Osteoblast (primary cell): ENCODE data around the gene CTSA. TPM values are rescaled to one million over a fixed set of nuclear protein-coding genes. Genes with fewer than 3 reads are reported as not detected.

Experiments
- DNase-seq: peaks from one replicate; pipeline ENCODE4 v3.0.0; 2011; ENCODE audit warnings: low spot score, mixed read lengths; ENCODE audit not compliant: insufficient read length; ENCODE audit errors: missing footprints
- H2AFZ ChIP-seq: 2 replicates; pipeline ENCODE4 v1.6.0; 2011; ENCODE audit warnings: mild to moderate bottlenecking, low read length
- H3K27ac ChIP-seq: 2 replicates; pipeline ENCODE4 v1.5.1; 2011; ENCODE audit warnings: mild to moderate bottlenecking, low read depth, low read length, moderate library complexity
- H3K27me3 ChIP-seq: 2 replicates; pipeline ENCODE4 v1.6.0; 2012; ENCODE audit warnings: mild to moderate bottlenecking, control low read depth, inconsistent platforms, low read length, moderate library complexity; ENCODE audit not compliant: insufficient read depth
- H3K36me3 ChIP-seq: 2 replicates; pipeline ENCODE4 v1.5.1; 2011; ENCODE audit warnings: mild to moderate bottlenecking, low read length, control low read depth, moderate library complexity; ENCODE audit not compliant: insufficient read depth
- H3K4me1 ChIP-seq: 2 replicates; pipeline ENCODE4 v1.5.1; 2011; ENCODE audit warnings: mild to moderate bottlenecking, low read length, control low read depth, moderate library complexity; ENCODE audit not compliant: insufficient read depth
- H3K4me2 ChIP-seq: 2 replicates; pipeline ENCODE4 v1.6.0; 2011; ENCODE audit warnings: mild to moderate bottlenecking, low read length; ENCODE audit not compliant: insufficient read depth
- H3K4me3 ChIP-seq: fragments of 200-600 bp; sonication (generic); 3 replicates; pipeline ENCODE4 v1.5.1; 2012; ENCODE audit warnings: mild to moderate bottlenecking, low read length, inconsistent platforms; ENCODE audit not compliant: insufficient read depth
- H3K79me2 ChIP-seq: 2 replicates; pipeline ENCODE4 v1.6.0; 2012; ENCODE audit warnings: mild to moderate bottlenecking, low read length, control low read depth, inconsistent platforms; ENCODE audit not compliant: insufficient read depth
- H3K9me3 ChIP-seq: 2 replicates; pipeline ENCODE4 v1.5.1; 2011; ENCODE audit warnings: low read depth, low read length, control low read depth
- H4K20me1 ChIP-seq: 2 replicates; pipeline ENCODE4 v1.6.0; 2012; ENCODE audit warnings: mild to moderate bottlenecking, low read length, control low read depth; ENCODE audit not compliant: insufficient read depth
- CTCF ChIP-seq: IDR thresholded peaks from 2 replicates; pipeline ENCODE4 v1.5.1; 2011; ENCODE audit warnings: mild to moderate bottlenecking, low read depth, low read length, moderate library complexity; ENCODE audit errors: extremely low read depth
- total RNA-seq: library from RNA; depleted of rRNA; stranded (reverse); fragments of >200 nt; gene quantifications from 2 replicates; pipeline ENCODE4 v1.2.3, GENCODE V29; 2012

CTSA gene
- total RNA-seq, 1 donor, result 157 TPM

- TF ChIP-seq CTCF, result no peak
- H3K9me3 ChIP-seq, result no peaks in the 10 kb centered on the region
- H3K27ac ChIP-seq, result no peak overlapping the region
- peaks cover 19% of the 10 kb centered on the region for H3K4me1 ChIP-seq
- H2AFZ ChIP-seq, result no peak overlapping the region
- no peak overlapping the region for H3K4me2 ChIP-seq
- H3K27me3 ChIP-seq, result no peaks in the 10 kb centered on the region
- H3K79me2 ChIP-seq, result peaks cover 37% of the 10 kb centered on the region
- no peak for DNase-seq
- H3K36me3 ChIP-seq, result peaks cover 12% of the 10 kb centered on the region
- H4K20me1 ChIP-seq, result peaks cover 11% of the 10 kb centered on the region
- no peak overlapping the region for H3K4me3 ChIP-seq
Measured at GRCh38 chr20:45853484-45853883, 37.7 kb upstream of the CTSA start.

GRCh38 chr20:45857114-45857881, 33.8 kb upstream of the CTSA start, which contains the start of the genes ACOT8 and ZSWIM3:
Gene ACOT8 (minus strand): TSS chr20:45857392. CDS start chr20:45857315, 77 bp downstream.
Gene ZSWIM3 (plus strand): TSS chr20:45857614. CDS start chr20:45857826, 212 bp downstream.
- Histone ChIP-seq H3K9me3 (no peaks in the 10 kb centered on the region), H3K4me2 (peak within 1 kb of the TSS; percentile 99), H3K79me2 (peaks cover 35% of the 10 kb centered on the region), H3K27ac (peak within 1 kb of the TSS; percentile 63), H2AFZ (peak within 1 kb of the TSS; percentile 95), H3K4me3 (peak within 1 kb of the TSS; percentile 86), H4K20me1 (peaks cover 7% of the 10 kb centered on the region), H3K36me3 (peaks cover 8% of the 10 kb centered on the region), H3K4me1 (peaks cover 27% of the 10 kb centered on the region), H3K27me3 (no peaks in the 10 kb centered on the region)
- no peak for TF ChIP-seq CTCF
- DNase-seq, result peak; percentile 100

GRCh38 chr20:45857882-45858216, 33.3 kb upstream of the CTSA start:
- peak overlapping the region; percentile 86 for H3K4me3 ChIP-seq
- TF ChIP-seq CTCF, result no peak
- H2AFZ ChIP-seq, result peak overlapping the region; percentile 95
- peaks cover 35% of the 10 kb centered on the region for H3K79me2 ChIP-seq
- no peaks in the 10 kb centered on the region for H3K27me3 ChIP-seq
- peak overlapping the region; percentile 62 for H3K27ac ChIP-seq
- H3K4me1 ChIP-seq, result peaks cover 27% of the 10 kb centered on the region
- peak overlapping the region; percentile 99 for H3K4me2 ChIP-seq
- DNase-seq, result no peak
- no peaks in the 10 kb centered on the region for H3K9me3 ChIP-seq
- H4K20me1 ChIP-seq, result peaks cover 7% of the 10 kb centered on the region
- H3K36me3 ChIP-seq, result peaks cover 6% of the 10 kb centered on the region

- TF ChIP-seq CTCF, result no peak
- Histone ChIP-seq H3K4me2 (no peak overlapping the region), H3K9me3 (no peaks in the 10 kb centered on the region), H2AFZ (no peak overlapping the region), H3K4me3 (no peak overlapping the region), H3K27me3 (no peaks in the 10 kb centered on the region), H3K4me1 (peaks cover 27% of the 10 kb centered on the region), H4K20me1 (peaks cover 4% of the 10 kb centered on the region), H3K79me2 (peaks cover 25% of the 10 kb centered on the region), H3K36me3 (no peaks in the 10 kb centered on the region), H3K27ac (no peak overlapping the region)
- no peak for DNase-seq
Measured at GRCh38 chr20:45859916-45860315, 31.2 kb upstream of the CTSA start.
